ENCODE measurements around the gene PRKCA. TPM values are rescaled to one million over a fixed set of nuclear protein-coding genes. Genes with fewer than 3 reads are reported as not detected.

Gene PRKCA
- total RNA-seq, 4 donors from 2014 or later = 55.8 to 90.7 (median 66.7) TPM

DNA sequence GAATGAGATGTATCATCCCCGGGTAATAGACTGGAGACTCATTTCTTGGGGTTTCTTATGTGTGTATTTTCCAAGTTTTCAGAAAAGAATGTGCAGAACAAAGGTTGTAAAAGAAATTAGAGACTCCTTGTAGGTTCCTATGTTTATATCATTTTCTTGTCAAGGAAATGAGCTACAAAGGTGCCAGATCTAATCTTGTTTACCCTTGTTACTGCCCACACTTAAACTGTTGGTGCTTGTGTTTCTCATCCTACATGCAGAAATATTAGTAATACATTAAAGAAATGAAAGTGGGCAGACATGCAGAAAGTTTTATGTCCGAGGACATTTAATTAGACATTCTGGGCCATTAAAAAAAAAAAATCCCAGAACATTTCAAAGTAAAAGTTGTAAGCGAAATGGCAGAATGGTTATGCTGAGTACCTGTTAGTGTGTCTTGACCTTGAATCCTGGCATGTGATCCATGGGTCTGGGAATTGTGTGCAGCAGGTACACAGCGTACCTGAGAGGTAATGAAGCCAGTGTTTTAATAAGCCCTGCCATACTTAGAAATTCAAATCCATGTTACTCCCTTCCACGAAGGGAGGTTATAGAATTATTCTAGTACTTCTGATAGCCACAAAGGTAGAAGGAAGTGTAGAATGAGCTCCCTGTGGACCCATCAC is 469.9 kb downstream of the PRKCA start:
- Histone ChIP-seq H3K4me3 (no peak overlapping the region), H3K9me3 (no peaks in the 10 kb centered on the region), H3K4me1 (peaks cover 0 to 4% (median 0%) of the 10 kb centered on the region in 4 donors), H3K27ac (no peak overlapping the region), H3K36me3 (peaks cover 0 to 19% (median 0%) of the 10 kb centered on the region in 3 donors), H3K27me3 (no peaks in the 10 kb centered on the region)
- WGBS, 2 donors = 77 to 82% methylated on average over 5 of the region's 5 CpGs
- DNase-seq (ENCODE audit: low spot score in 2 of 2) = no peak
- TF ChIP-seq CTCF (IDR thresholded peaks at IDR 0.05) = no peak
- TF ChIP-seq EP300 (IDR thresholded peaks at IDR 0.05) = no peak
- no peak for TF ChIP-seq POLR2A (IDR thresholded peaks at IDR 0.05)

GRCh38 chr17:66775271-66775670 is 472.9 kb downstream of the PRKCA start:
- Histone ChIP-seq H3K27ac (peak overlapping the region in 2 of 4 donors; percentile 2 to 63), H3K4me1 (peaks cover 0 to 9% (median 0%) of the 10 kb centered on the region in 4 donors), H3K27me3 (no peaks in the 10 kb centered on the region), H3K4me3 (no peak overlapping the region), H3K9me3 (no peaks in the 10 kb centered on the region), H3K36me3 (peaks cover 0 to 19% (median 0%) of the 10 kb centered on the region in 3 donors)
- no peak for TF ChIP-seq POLR2A (IDR thresholded peaks at IDR 0.05)
- no peak for TF ChIP-seq EP300 (IDR thresholded peaks at IDR 0.05)
- TF ChIP-seq CTCF (IDR thresholded peaks at IDR 0.05) = no peak
- DNase-seq (ENCODE audit: low spot score in 2 of 2) = no peak
- WGBS, 2 donors = 70 to 73% methylated on average over 6 of the region's 6 CpGs

DNA sequence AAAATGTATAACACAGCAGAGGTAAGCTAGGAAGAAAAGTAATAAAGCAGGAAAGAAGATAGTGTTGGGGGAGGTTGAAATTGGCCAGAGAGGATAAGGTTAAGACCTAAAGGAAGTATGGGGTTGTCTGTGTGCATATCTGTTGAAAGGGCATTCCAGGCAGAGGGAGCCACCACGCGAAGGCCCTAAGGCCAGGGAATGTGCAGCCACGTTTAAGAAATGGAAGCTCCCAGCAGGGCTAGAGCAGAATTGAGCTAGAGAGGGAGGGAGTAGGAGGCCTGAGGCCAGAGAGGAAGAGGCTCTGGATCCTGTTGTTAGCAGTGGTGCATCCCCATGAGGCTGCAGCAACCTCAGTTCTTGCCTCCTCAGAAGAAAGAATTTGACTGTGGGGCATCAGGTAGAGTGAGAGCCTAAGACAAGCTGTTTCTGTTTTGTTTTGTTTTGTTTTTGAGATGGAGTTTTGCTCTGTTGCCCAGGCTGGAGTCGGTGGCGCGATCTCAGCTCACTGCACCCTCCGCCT is 473.5 kb downstream of the PRKCA start:
- WGBS, 2 donors = 74 to 75% methylated on average over 7 of the region's 7 CpGs

DNA sequence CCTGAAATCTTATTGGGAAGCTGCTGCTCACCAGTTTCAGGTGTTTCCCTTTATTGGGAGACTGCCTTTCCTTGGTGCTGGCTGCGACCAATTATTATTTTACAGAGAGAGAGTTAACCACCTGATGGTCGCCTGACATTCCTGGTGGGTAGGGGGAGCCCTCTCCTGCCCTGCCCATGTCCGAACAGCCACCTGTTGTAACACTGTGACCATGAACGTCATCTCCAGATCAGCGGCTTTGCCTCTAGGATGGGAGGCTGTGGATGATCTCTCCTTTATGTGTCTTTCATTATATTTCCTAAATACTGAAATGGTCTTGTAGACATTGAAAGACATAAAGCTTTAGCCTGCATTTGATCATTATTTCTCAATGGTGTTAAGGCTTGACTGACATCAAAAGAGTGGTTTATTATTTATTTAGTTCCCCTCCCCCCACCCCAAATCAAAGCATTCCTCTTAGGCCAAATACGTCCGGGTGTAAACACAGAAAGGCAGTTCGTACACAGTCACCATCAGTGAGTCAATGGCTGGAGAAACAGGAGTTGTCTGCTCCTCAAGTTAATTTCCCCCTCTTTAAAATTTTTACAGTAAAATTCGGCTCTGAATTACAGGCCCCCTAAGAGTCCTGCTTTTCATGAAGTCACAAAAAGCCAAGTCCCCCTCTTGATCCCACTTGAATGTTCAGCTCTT is 474.7 kb downstream of the PRKCA start:
- WGBS, 2 donors = 72 to 73% methylated on average over 9 of the region's 9 CpGs
- TF ChIP-seq CTCF (IDR thresholded peaks at IDR 0.05) (no peak), EP300 (IDR thresholded peaks at IDR 0.05) (no peak), POLR2A (IDR thresholded peaks at IDR 0.05) (no peak)
- DNase-seq (ENCODE audit: low spot score in 2 of 2) = no peak
- no peaks in the 10 kb centered on the region for H3K27me3 ChIP-seq
- H3K4me1 ChIP-seq = peaks cover 0 to 9% (median 0%) of the 10 kb centered on the region in 4 donors
- H3K9me3 ChIP-seq = no peaks in the 10 kb centered on the region
- H3K4me3 ChIP-seq = no peak overlapping the region
- peaks cover 0 to 28% (median 0%) of the 10 kb centered on the region in 3 donors for H3K36me3 ChIP-seq
- H3K27ac ChIP-seq = peak overlapping the region in 2 of 4 donors; percentile 43 to 66

More for the DNA sequence above, 473.5 kb downstream of the PRKCA start:
- DNase-seq (ENCODE audit: low spot score in 2 of 2) = no peak
- no peak for TF ChIP-seq EP300 (IDR thresholded peaks at IDR 0.05)
- no peak for TF ChIP-seq CTCF (IDR thresholded peaks at IDR 0.05)
- no peak for TF ChIP-seq POLR2A (IDR thresholded peaks at IDR 0.05)
- Histone ChIP-seq H3K27me3 (no peaks in the 10 kb centered on the region), H3K9me3 (no peaks in the 10 kb centered on the region), H3K27ac (peak overlapping the region in 2 of 4 donors; percentile 2 to 66), H3K4me3 (no peak overlapping the region), H3K4me1 (peaks cover 0 to 9% (median 0%) of the 10 kb centered on the region in 4 donors), H3K36me3 (peaks cover 0 to 19% (median 0%) of the 10 kb centered on the region in 3 donors)
